Activated CD4-positive, alpha-beta T cell treated with anti-CD3 and anti-CD28 coated beads, Interleukin-2, Interleukin-6, amounts not matched to agents 100 ng/mL and 50 ng/mL, durations not matched to agents 16 hours and 8 hours (primary cell): ENCODE measurements around the gene MAP10.
"Not testable (repeated sequence)": the region's sequence is repeated elsewhere in the genome, so short reads cannot be mapped to it uniquely, and the experiment has no call there.

Experiments used
- DNase-seq: peaks from one replicate; pipeline ENCODE4 v3.0.0-alpha.2; 2020

Gene MAP10

GRCh38 chr1:232805269-232806185 lies at the start of gene MAP10:
Gene MAP10, plus strand, starts transcription at chr1:232805416. Its CDS starts 34 bp downstream, at chr1:232805450.
- peak; percentile 85 for DNase-seq

GRCh38 chr1:232764458-232765251 lies 40.6 kb upstream of the MAP10 start:
- no peak for DNase-seq

- no peak for DNase-seq
Measured at GRCh38 chr1:232765542-232765941, 39.7 kb upstream of the MAP10 start.

GRCh38 chr1:232766241-232766890 lies 38.9 kb upstream of the MAP10 start:
- DNase-seq = no peak

- no peak for DNase-seq
Measured at GRCh38 chr1:232766904-232767303, 38.3 kb upstream of the MAP10 start.

GRCh38 chr1:232767305-232768074 lies 37.7 kb upstream of the MAP10 start:
- DNase-seq = peak; percentile 28

- no peak for DNase-seq
Measured at GRCh38 chr1:232768793-232769192, 36.4 kb upstream of the MAP10 start.

GRCh38 chr1:232769733-232770132 lies 35.5 kb upstream of the MAP10 start:
- DNase-seq = no peak

- no peak for DNase-seq
Measured at GRCh38 chr1:232773752-232774151, 31.5 kb upstream of the MAP10 start.

- DNase-seq = no peak
Measured at GRCh38 chr1:232776526-232777106, 28.6 kb upstream of the MAP10 start.

GRCh38 chr1:232780354-232780753 lies 24.9 kb upstream of the MAP10 start:
- no peak for DNase-seq

- DNase-seq = no peak
Measured at GRCh38 chr1:232784794-232785193, 20.4 kb upstream of the MAP10 start.

GRCh38 chr1:232785630-232786029 lies 19.6 kb upstream of the MAP10 start:
- DNase-seq = not testable (repeated sequence)

GRCh38 chr1:232786845-232787455 lies 18.3 kb upstream of the MAP10 start:
- no peak for DNase-seq

GRCh38 chr1:232788235-232788872 lies 16.9 kb upstream of the MAP10 start:
- DNase-seq = no peak

GRCh38 chr1:232789651-232790050 lies 15.6 kb upstream of the MAP10 start:
- no peak for DNase-seq

- DNase-seq = no peak
Measured at GRCh38 chr1:232792949-232793348, 12.3 kb upstream of the MAP10 start.

- peak; percentile 44 for DNase-seq
Measured at GRCh38 chr1:232793944-232794343, 11.3 kb upstream of the MAP10 start.

- DNase-seq = no peak
Measured at GRCh38 chr1:232795497-232796053, 9.6 kb upstream of the MAP10 start.

GRCh38 chr1:232797856-232798510 lies 7.2 kb upstream of the MAP10 start:
- no peak for DNase-seq
